Neural progenitor cell (in vitro differentiated cells): ENCODE data around the gene AK5.

ENCODE experiments used
- EZH2phosphoT487 ChIP-seq: fragments of 200-600 bp; sonication (generic); IDR thresholded peaks from 2 replicates; pipeline ENCODE4 v1.6.1; 2017; ENCODE audit warnings: antibody characterized with exemption
- TF ChIP-seq, protein P1 (sequence below): fragments of 200-600 bp; sonication (generic); IDR thresholded peaks from 2 replicates; pipeline ENCODE4 v1.5.1; 2017; ENCODE audit warnings: antibody characterized with exemption, mild to moderate bottlenecking

DNA sequence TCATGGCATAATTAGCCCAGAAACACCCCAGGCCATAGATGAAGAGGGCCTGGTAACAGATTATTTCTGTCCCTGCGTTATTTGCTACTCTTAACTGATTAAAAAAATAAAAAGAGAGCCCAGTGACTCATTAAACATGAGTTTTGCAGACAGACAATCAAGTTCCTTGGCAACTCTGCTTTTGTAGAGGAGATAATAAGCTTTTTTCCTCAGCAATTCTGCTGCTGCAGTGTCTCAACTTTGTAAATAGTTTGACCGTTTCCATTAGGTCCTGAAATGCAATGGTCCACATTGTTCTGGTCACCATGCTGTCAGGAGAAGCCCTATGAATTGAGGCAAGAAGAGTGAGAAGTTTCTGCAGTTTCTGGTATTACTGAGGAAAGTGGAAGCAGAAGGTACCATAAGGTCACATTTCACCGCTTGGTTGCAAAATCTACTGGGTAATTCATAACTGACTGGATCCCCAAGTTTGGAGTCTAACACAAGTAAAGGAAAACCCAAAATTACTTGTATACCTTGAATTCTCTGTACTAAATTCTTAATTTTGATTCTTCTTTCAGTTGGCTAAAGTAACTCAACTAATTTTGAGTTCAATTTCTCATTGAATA is 261.1 kb downstream of the AK5 start:
- TF ChIP-seq, protein P1, sequence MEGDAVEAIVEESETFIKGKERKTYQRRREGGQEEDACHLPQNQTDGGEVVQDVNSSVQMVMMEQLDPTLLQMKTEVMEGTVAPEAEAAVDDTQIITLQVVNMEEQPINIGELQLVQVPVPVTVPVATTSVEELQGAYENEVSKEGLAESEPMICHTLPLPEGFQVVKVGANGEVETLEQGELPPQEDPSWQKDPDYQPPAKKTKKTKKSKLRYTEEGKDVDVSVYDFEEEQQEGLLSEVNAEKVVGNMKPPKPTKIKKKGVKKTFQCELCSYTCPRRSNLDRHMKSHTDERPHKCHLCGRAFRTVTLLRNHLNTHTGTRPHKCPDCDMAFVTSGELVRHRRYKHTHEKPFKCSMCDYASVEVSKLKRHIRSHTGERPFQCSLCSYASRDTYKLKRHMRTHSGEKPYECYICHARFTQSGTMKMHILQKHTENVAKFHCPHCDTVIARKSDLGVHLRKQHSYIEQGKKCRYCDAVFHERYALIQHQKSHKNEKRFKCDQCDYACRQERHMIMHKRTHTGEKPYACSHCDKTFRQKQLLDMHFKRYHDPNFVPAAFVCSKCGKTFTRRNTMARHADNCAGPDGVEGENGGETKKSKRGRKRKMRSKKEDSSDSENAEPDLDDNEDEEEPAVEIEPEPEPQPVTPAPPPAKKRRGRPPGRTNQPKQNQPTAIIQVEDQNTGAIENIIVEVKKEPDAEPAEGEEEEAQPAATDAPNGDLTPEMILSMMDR: no peak
- no peak for TF ChIP-seq EZH2phosphoT487
